Activated CD4-positive, alpha-beta T cell treated with anti-CD3 and anti-CD28 coated beads, Interleukin-2, amount 10 ng/mL, durations not matched to agents 7 days and 5 days (primary cell): ENCODE measurements around the gene PTPN1. TPM values are rescaled to one million over a fixed set of nuclear protein-coding genes. Genes with fewer than 3 reads are reported as not detected.
"Not testable (repeated sequence)": the region's sequence is repeated elsewhere in the genome, so short reads cannot be mapped to it uniquely, and the experiment has no call there.

Source experiments
- CTCF ChIA-PET: fragments of 350-600 bp; sonication (Branson Sonifier 250); formaldehyde crosslinking; loops from one replicate; lab custom pipeline; 2021; ENCODE audit warnings: antibody characterized with exemption; lab: Charles Lee
- POLR2A ChIA-PET: fragments of 350-600 bp; sonication (Branson Sonifier 250); formaldehyde crosslinking; loops from one replicate; lab custom pipeline; 2021; ENCODE audit warnings: antibody characterized with exemption; lab: Charles Lee
- DNase-seq: peaks from one replicate; pipeline ENCODE4 v3.0.0-alpha.2; 2020
- H3K27ac Mint-ChIP-seq: one replicate; pipeline ENCODE4 v1.8.0; 2021; ENCODE audit warnings: mild to moderate bottlenecking, moderate library complexity, mixed read lengths
- H3K27me3 Mint-ChIP-seq: one replicate; pipeline ENCODE4 v1.8.0; 2021; ENCODE audit warnings: mixed read lengths
- H3K36me3 Mint-ChIP-seq: one replicate; pipeline ENCODE4 v1.8.0; 2021; ENCODE audit warnings: low read depth, mixed read lengths
- H3K4me1 Mint-ChIP-seq: one replicate; pipeline ENCODE4 v1.8.0; 2021; ENCODE audit warnings: mixed read lengths
- H3K4me3 Mint-ChIP-seq: one replicate; pipeline ENCODE4 v1.8.0; 2021; ENCODE audit warnings: mild to moderate bottlenecking, moderate library complexity, mixed read lengths
- H3K9me3 Mint-ChIP-seq: one replicate; pipeline ENCODE4 v1.8.0; 2021; ENCODE audit warnings: mixed read lengths
- total RNA-seq, 2 experiments: library from RNA; stranded (reverse); gene quantifications; one replicate each; pipeline ENCODE4 v1.2.3, GENCODE V29; 2021

PTPN1 gene
- total RNA-seq, 2 experiments from 2014 or later, result 66.4 to 75.3 TPM

DNA sequence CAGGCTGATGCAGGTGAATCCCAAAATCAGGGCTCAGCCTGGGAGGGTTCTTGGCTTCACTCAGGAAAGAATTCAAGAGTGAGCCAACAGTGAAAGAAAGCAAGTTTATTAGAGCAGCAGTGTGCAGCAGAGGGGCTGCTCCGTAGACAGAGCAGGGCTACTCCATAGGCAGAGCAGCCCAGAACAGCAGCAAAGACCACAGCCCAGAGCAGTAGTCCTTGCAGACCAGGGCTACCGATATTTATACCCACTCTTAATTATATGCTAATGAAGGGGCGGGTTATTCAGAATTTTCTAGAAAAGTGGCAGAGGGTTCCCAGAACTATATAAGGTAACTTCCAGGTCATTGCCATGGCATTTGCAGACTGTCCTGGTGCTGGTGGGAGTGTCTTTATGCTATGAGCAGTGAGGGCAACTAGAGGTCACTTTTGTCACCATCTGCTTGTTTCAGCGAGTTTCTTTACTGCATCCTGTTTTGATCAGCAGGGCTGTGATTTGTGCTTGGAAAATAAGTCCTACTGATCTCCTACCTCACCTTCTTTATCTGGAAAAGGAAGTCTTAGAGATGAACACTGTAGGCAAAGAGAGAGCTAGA is 39.8 kb upstream of the PTPN1 start:
- Mint-ChIP-seq H3K27ac (no peak overlapping the region), H3K9me3 (no peaks in the 10 kb centered on the region), H3K4me1 (peaks cover 29% of the 10 kb centered on the region), H3K36me3 (no peaks in the 10 kb centered on the region), H3K27me3 (no peaks in the 10 kb centered on the region), H3K4me3 (no peak overlapping the region)
- DNase-seq, result no peak
- ChIA-PET POLR2A (no interaction called here), CTCF (interaction anchor here (0.7 to 3.4 kb wide), 7 partner anchors 10 to 279 kb away, joined by 3 to 11 read pairs (median 3); partner anchors contain the start of gene CEBPB)

DNA sequence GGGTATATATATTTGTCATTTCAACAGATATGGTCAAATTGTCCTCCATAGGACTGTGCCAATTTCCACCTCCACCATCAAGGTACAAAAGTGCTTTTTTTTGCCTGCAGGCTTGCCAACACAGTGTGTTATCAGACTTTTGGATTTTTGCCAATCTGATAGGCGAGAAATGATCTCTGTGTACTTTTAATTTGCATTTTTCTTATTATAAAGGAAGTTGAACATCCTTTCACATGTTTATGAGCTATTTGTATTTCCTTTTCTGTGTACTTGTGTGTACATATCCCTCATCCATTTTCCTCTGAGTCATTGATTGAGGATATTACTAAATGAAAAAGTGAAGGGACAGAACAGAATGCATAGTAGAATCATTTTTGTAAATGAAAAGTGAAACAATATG is 39.0 kb upstream of the PTPN1 start:
- no peak for DNase-seq
- ChIA-PET POLR2A (no interaction called here), CTCF (interaction anchor here (0.5 to 3.4 kb wide), 8 partner anchors 11 to 292 kb away, joined by 3 to 11 read pairs (median 3); no protein-coding TSS in a partner anchor)
- no peak overlapping the region for H3K27ac Mint-ChIP-seq
- H3K4me3 Mint-ChIP-seq, result no peak overlapping the region
- no peaks in the 10 kb centered on the region for H3K36me3 Mint-ChIP-seq
- H3K9me3 Mint-ChIP-seq, result no peaks in the 10 kb centered on the region
- peaks cover 33% of the 10 kb centered on the region for H3K4me1 Mint-ChIP-seq
- no peaks in the 10 kb centered on the region for H3K27me3 Mint-ChIP-seq

DNA sequence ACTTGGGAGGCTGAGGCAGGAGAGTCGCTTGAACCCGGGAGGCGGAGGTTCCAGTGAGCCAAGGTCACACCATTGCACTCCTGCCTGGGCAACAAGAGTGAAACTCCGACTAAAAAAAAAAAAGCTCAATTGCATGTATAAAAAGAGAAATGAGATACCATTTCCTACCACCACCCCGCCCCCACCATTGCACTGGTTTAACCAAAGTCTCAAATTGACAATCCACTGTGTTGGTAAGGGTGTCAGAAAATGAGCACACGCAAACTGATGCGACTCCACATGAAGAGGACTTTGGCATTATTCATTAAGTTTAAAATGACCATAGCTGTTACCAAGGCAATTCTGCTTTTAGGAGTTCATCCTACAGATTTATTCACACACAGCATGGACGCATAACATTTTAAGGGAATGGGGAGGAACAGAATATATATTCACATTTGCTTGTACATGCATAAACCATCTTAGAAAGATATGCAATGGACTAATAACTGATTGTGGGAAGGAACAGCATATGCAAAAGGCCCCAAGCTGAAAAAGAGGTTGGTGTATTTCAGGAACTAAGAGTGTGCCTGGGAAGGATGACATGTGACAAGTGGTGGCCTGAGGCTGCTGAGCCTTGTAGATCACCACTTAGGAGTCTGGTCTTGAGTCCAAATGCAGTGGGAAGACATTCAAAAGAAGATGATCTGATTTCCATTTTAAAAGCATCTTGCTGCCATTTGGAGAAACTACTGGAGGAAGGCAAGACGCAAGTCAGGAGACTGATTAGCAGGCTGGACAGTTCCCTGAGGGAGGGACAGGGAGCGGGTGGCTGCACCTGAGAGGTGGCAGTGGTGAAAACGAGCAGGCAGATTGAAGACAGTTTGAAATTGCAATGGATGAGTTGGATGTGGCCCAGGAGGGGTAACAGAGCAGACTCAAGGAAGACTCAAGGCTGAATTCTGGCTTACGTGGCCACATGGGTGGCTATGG is 37.2 kb upstream of the PTPN1 start:
- no peak for DNase-seq
- no peaks in the 10 kb centered on the region for H3K9me3 Mint-ChIP-seq
- no peak overlapping the region for H3K27ac Mint-ChIP-seq
- H3K4me3 Mint-ChIP-seq, result no peak overlapping the region
- H3K36me3 Mint-ChIP-seq, result no peaks in the 10 kb centered on the region
- peaks cover 39% of the 10 kb centered on the region for H3K4me1 Mint-ChIP-seq
- ChIA-PET POLR2A (no interaction called here), CTCF (interaction anchor here (1.2 to 3.4 kb wide), 2 partner anchors 10 to 14 kb away, joined by 4 to 11 read pairs; no protein-coding TSS in a partner anchor)
- H3K27me3 Mint-ChIP-seq, result no peaks in the 10 kb centered on the region

DNA sequence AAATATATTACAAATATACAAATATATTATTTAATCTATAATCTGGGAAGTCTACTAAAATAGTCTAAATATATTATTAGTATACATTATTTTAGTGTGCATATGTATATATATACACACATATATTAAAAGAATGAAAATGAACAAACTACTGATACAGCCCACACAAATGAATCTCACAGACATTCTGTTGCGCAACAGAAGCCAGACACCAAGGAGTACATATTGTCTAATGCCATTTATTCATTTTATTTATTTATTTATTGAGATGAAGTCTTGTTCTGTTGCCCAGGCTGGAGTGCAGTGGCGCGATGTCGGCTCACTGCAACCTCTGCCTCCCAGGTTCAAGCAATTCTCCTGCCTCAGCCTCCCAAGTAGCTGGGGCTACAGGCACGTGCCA is 35.8 kb upstream of the PTPN1 start:
- H3K9me3 Mint-ChIP-seq, H3K27me3 Mint-ChIP-seq, POLR2A ChIA-PET, H3K4me3 Mint-ChIP-seq, DNase-seq, H3K36me3 Mint-ChIP-seq, H3K27ac Mint-ChIP-seq: not testable (repeated sequence)
- peaks cover 47% of the 10 kb centered on the region for H3K4me1 Mint-ChIP-seq
- CTCF ChIA-PET, result interaction anchor here (1.8 kb wide), 1 partner anchor 102 kb away, joined by 6 read pairs; no protein-coding TSS in a partner anchor

DNA sequence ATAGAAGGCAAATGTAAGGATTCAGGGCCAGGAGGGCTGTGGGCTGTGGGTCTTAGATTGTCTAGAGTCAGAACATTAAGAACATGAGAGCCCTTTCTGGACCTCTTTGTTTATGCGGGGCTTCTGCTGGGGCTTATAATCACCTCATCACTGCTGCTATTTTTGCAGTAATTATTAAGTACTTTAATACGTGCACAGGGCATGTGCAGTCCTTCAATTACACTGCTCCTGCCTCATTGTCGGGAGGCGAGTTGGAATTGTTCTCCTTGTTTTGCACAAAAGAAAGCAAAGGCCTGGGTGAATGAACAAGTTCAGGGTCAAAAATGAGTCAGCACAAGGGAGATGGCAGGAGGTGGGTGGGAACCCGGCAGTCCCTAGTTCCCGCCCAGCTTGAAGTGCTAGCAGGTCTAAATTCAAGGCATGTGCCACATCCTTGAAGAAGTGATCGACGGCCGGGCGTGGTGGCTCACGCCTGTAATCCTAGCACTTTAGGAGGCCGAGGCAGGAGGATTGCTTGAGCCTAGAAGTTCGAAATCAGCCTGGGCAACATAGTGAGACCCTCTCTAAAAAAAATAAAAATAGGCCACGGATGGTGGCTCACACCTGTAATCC is 34.4 kb upstream of the PTPN1 start:
- no peaks in the 10 kb centered on the region for H3K27me3 Mint-ChIP-seq
- CTCF ChIA-PET, result interaction anchor here (1.8 kb wide), 1 partner anchor 100 kb away, joined by 6 read pairs; no protein-coding TSS in a partner anchor
- DNase-seq, result no peak
- POLR2A ChIA-PET, result no interaction called here
- H3K27ac Mint-ChIP-seq, result peak overlapping the region; percentile 46
- no peaks in the 10 kb centered on the region for H3K36me3 Mint-ChIP-seq
- no peak overlapping the region for H3K4me3 Mint-ChIP-seq
- no peaks in the 10 kb centered on the region for H3K9me3 Mint-ChIP-seq
- peaks cover 45% of the 10 kb centered on the region for H3K4me1 Mint-ChIP-seq

DNA sequence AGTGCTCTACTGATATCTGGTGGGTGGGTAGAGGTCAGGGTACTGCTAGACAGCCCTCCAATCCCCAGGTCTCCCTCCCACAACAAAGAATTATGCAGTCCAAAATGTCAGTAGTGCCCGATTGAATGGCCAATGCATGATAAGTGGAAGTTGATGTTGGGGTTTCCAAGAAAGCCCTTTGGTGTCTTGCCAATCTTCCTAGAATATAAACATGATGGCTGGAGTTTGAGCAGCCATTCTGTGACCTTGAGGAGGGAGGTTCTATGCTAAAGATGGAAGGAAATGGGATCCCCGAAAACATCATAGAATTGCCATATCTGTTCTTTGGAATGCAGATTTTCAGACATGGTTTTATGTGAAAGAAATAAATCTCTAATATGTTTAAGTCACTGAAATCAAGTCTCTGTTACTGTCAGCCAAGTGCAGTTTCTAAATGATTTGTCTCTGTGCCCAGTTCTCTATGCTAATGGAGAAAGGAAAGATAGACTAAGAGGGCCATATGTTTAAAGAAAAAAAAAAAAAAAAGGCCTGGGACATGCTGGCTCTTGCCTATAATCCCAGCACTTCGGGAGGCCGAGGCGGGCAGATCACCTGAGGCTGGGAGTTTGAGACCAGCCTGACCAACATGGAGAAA is 32.8 kb upstream of the PTPN1 start:
- ChIA-PET POLR2A (no interaction called here), CTCF (interaction anchor here (0.5 to 2.0 kb wide), 4 partner anchors 10 to 254 kb away, joined by 3 to 10 read pairs (median 4); partner anchors contain the start of gene PARD6B)
- DNase-seq, result no peak
- Mint-ChIP-seq H3K36me3 (no peaks in the 10 kb centered on the region), H3K4me1 (peaks cover 40% of the 10 kb centered on the region), H3K27me3 (no peaks in the 10 kb centered on the region), H3K27ac (no peak overlapping the region), H3K9me3 (no peaks in the 10 kb centered on the region), H3K4me3 (no peak overlapping the region)

DNA sequence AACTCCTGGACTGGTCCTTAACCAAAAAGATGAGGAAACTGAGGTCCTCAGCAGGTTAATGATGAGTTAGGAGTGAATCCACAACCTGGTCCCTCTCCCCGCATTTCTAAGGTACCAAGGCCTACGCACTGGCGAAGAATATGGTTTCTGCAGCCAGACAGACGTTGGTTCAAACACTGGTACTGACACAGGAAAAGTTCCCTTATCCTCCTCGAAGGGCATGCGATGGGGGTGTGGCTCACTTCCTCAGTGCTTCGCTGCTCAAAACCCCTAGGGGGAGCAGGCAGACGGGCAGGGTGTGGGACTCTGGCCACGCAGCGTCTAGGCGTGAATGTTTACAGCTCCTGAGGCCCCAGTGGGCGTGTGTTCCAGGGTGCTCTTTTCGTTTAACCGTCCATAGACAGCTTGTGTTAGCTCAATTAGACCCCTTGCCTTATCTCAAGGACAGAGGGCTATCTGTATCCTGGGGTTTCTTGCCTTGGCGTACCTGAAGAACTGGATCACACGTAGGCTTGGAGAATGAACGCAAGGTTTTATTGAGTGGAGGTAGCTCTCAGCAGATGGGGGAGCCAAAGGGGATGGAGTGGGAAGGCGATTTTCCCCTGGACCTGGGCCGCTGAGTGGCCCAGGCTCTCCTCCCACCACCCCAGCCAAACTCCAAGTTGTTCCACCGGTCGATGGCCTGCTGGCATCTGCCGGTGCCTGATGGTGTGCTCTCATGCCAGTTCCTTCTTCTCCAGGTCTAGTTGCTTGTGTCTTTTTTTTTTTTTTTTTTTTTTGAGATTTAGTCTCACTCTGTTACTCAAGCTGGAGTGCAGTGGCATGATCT is 31.8 kb upstream of the PTPN1 start:
- Mint-ChIP-seq H3K27me3 (no peaks in the 10 kb centered on the region), H3K36me3 (no peaks in the 10 kb centered on the region), H3K9me3 (no peaks in the 10 kb centered on the region), H3K4me3 (no peak overlapping the region), H3K4me1 (peaks cover 43% of the 10 kb centered on the region), H3K27ac (peak overlapping the region; percentile 41)
- POLR2A ChIA-PET, result no interaction called here
- CTCF ChIA-PET, result interaction anchor here (0.5 to 2.0 kb wide), 20 partner anchors 11 to 444 kb away, joined by 3 to 11 read pairs (median 4); partner anchors contain the start of genes PARD6B and PTPN1
- DNase-seq, result peak; percentile 83

DNA sequence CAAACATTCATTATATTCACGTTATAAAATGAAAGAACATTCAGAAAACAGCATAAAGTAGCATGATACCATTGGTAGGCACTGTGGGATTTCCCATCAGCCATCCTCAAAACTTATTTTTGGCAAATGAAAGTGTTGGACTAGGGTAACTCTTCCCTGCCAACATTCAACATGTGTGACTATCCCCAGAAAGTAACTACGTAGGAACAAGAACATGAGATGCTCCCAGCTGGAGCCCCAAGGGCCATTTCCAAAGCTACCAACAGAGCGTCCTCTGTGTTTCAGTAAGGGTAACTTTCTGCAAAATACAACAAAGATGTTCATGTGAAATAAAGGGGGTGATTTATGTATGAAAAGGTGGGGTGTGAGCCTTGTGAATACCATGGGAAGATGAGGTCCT is 28.4 kb upstream of the PTPN1 start:
- Mint-ChIP-seq H3K27ac (no peak overlapping the region), H3K27me3 (no peaks in the 10 kb centered on the region), H3K4me1 (peaks cover 52% of the 10 kb centered on the region), H3K36me3 (peaks cover 5% of the 10 kb centered on the region), H3K4me3 (no peak overlapping the region), H3K9me3 (peaks cover 4% of the 10 kb centered on the region)
- ChIA-PET POLR2A (no interaction called here), CTCF (interaction anchor here (1.6 to 2.5 kb wide), 3 partner anchors 18 to 30 kb away, joined by 3 to 9 read pairs (median 7); no protein-coding TSS in a partner anchor)
- no peak for DNase-seq

DNA sequence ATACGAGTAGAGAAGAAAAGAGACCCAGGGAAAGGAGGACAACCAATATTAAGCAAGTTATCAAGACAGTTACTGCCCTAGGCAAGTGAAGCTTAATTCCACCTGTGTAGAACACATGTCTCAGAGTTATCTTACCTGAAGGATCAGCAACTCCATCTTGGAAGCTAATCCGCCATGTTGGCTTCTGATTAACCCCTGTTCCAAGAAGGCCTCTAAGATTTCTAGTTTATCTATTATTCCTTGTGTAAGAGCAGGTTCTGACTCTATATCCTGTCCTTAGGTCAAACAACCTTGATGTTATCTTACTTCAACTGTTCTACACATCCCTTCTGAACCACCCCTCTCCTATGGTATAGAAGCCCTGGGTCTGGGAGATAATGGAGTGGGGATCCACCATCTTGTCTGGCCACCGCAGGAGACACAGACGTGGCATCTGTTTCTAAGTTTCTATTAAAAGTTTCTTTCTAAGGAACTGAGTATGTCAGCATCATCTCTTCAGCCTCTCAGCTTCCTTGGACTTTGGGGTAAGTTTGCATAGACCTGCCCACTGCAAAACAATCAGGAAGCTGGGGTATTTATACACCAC is 27.7 kb upstream of the PTPN1 start:
- ChIA-PET CTCF (interaction anchor here (1.0 to 2.5 kb wide), 5 partner anchors 11 to 292 kb away, joined by 3 to 11 read pairs (median 7); partner anchors contain the start of gene CEBPB), POLR2A (interaction anchor here (1.5 kb wide), 1 partner anchor 28 kb away, joined by 8 read pairs; the partner anchor contains the start of gene PTPN1)
- DNase-seq, result no peak
- H3K4me3 Mint-ChIP-seq, result peak overlapping the region; percentile 83
- H3K36me3 Mint-ChIP-seq, result peaks cover 5% of the 10 kb centered on the region
- peaks cover 4% of the 10 kb centered on the region for H3K9me3 Mint-ChIP-seq
- H3K27me3 Mint-ChIP-seq, result no peaks in the 10 kb centered on the region
- peak overlapping the region; percentile 93 for H3K27ac Mint-ChIP-seq
- peaks cover 52% of the 10 kb centered on the region for H3K4me1 Mint-ChIP-seq

DNA sequence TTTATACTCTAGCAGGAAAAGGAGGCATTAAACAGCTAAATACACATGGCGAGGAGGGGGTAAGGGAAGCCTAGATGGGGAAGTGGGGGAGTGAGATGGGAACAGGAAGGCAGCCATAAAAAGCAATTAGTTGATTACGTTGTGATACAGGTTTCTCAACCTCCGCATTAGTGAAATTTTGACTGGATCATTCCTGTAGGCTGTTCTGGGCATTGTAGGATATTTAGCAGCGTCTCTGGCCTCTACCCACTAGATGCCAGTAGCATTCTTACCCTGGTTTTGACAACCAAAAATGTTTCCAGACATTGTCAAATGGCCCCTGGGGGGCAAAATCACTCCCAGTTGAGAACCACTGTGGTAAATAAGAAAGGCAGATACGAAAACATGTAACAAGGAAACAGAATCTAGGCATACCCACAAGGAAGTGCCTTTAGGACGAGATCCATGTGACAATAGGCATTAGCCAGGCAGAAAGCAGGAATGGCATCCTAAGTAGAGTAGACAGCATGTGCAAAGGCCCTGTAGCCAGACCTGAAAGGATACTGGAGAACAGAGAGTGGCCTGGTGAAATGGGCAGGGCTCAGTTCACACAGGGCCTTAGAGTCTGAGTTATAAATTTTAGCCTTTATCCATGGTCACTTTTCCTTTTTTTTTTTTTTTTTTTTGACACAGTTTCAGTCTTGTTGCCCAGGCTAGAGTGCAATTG is 25.8 kb upstream of the PTPN1 start:
- no peak for DNase-seq

More for the DNA sequence above, 25.8 kb upstream of the PTPN1 start:
- H3K27ac Mint-ChIP-seq, result peak overlapping the region; percentile 93
- peaks cover 46% of the 10 kb centered on the region for H3K4me1 Mint-ChIP-seq
- peaks cover 4% of the 10 kb centered on the region for H3K9me3 Mint-ChIP-seq
- H3K36me3 Mint-ChIP-seq, result peaks cover 5% of the 10 kb centered on the region
- CTCF ChIA-PET, result interaction anchor here (0.6 to 2.0 kb wide), 6 partner anchors 9 to 654 kb away, joined by 3 to 11 read pairs (median 4); no protein-coding TSS in a partner anchor
- POLR2A ChIA-PET, result interaction anchor here (0.6 to 1.5 kb wide), 3 partner anchors 26 to 372 kb away, joined by 3 to 8 read pairs (median 4); partner anchors contain the start of gene PTPN1
- peak overlapping the region; percentile 83 for H3K4me3 Mint-ChIP-seq
- H3K27me3 Mint-ChIP-seq, result no peaks in the 10 kb centered on the region
